Activated CD8-positive, alpha-beta memory T cell treated with anti-CD3 and anti-CD28 coated beads, Interleukin-2, amount 50 U/mL, for 24 hours (primary cell): Measurements from ENCODE around the gene PAX3.

Experiments used
- DNase-seq: peaks from one replicate; pipeline ENCODE4 v3.0.0-alpha.2; 2020; ENCODE audit errors: extremely low read depth

PAX3 gene

DNA sequence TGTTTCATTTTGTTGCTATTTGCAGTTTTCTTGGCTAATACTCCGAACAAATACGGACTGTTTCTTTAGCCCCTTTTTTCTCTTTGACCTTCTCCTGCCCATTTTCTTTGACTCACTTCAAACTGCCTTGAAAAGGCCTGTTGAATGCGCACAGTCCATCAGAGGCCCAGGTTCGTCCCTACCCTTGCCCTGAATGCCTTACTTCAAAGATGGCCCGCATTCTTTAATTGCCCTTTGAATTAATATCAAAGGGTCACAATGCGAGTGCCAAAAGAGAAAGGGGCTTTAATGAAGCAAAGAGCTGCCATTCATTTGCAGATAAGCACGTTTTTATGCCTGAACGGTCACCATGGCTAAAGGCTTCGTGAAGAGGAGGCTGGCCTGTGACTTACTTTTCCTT lies 29.7 kb downstream of the PAX3 start:
- no peak for DNase-seq

DNA sequence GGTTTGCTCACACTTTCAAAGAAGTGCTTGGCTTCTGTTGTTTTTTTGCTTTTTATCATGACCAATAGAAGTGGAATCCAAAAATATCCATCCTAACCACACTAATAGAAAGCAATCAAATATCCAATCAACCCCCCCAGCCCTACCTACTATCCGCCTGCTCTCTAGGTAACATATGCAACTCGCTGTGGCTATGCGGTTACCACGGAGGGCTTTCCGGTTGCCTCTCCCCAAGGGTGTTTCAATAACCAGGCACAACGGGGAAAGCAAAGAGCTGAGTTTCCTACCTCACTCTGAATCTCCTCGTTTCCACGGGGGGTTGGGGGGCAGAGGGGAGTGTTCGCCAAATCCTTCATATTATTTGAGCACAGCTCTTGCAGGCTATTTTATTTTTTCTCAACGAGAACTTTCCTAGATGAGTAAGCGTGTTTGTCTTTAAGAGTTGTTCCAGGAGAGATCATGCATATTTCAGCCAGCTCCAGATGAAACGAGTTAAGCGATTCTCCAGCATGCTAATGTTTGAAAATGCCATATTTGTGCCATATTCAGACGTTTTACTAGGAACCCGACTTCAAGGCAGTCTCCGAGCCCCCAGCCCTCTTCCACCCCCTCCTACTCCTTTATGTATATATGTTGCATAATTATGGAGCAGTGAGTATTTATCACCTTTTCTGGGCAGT lies 30.3 kb downstream of the PAX3 start:
- no peak for DNase-seq

DNA sequence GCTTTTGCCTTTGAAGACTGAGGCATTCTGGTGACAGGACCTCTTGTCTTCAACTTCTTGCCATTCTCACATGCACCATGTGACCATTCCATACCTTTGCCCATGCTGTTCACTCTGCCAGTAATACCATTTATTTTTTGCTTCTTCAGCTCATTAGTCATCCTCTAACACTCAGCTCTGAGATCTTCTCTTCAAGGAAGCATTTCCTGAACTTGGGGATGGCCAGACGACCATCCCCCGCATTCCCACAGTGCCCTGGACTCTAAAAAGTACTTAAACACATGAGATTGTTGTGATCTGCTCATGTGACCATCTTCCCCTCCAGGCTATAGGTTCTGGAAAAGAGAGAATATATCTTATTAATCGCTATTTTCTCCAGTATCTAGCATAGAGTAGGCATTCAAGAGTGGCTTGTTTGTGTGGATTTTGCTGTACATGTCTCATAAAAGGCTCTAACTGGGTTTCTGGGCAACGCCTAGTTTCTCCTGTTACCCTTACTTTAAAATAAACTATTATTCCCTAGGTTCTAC lies 33.9 kb downstream of the PAX3 start:
- no peak for DNase-seq

- no peak for DNase-seq
These were observed 37.3 kb downstream of the PAX3 start for GRCh38 chr2:222261504-222261903.

DNA sequence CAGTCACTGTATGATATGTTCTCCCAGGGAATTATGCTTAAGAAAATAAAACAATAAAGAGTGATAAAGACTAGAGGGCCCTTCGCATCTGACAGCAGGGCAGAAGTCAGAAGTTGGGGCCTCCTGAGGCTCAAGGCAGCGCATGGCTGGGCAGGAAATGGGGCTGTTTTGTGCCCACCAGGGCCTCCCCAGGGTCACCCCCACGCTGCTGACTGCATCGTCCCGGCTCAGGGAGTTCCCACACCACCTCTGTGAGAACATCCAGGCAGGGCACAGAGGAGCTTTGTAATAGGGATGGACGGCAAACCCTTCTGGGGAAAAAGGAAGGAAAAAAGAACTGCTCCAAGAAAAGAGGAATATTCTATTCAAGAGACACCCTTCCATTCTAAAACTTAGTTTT lies 41.2 kb downstream of the PAX3 start:
- DNase-seq, result no peak

DNA sequence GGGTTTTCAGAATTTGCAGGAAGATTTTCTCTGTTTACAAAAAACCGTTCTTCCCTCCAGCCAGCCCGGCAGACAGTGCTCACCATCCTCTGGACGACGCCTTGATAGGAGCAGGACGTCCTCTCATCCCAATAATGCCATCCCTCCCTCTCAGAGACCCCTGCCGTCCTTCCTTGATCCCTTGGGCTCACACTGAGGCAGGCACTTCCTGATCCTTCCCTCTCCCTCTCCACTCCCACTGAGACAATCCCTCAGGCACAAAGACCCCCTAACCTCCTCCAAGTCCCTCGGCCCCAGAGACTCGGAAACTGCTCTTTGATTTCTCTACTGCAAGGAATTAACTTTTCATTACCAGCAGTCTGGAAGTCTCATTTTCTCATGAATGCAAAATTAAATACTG lies 42.5 kb downstream of the PAX3 start:
- DNase-seq, result no peak

GRCh38 chr2:222255090-222255489 lies 43.7 kb downstream of the PAX3 start:
- DNase-seq, result no peak

GRCh38 chr2:222250313-222250712 lies 48.5 kb downstream of the PAX3 start:
- no peak for DNase-seq

DNA sequence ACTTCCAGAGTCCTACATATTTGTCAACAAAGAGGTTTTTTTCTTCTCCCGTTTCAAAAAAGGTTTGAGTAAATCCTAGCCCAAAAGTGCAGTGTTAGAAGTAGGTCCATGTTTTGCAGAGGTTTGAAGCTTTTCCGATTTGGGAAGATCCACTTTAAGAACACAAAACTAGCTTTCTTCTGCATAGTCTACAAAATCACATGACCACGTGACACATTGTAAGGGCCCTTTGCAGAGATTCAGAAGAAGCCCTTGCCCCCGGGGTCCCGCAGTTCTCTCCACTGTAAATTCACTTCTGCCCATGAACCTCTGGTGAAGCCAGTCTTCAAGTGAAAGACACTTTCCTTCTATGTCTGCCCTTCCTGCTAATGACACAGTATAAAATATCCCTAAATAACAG lies 49.4 kb downstream of the PAX3 start:
- no peak for DNase-seq

DNA sequence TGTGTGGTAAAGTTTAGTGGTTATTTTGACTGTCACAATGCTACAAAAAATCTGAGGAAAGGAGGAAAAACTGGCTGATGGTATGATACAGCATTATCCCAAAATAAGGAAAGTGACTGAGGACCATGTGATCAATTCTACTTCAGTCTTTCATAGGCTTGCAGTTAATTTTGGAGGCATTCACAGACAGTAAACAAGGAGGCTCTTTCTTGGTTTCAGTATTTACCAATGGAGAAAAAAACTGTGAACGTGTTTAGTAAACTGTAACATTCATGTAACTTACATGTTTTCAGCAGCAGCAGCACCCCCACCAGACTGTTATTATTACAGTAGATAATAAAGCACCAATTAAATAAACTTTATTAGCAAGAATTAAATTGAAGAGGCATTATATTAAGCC lies 50.0 kb downstream of the PAX3 start:
- no peak for DNase-seq

GRCh38 chr2:222248256-222248655 lies 50.5 kb downstream of the PAX3 start:
- no peak for DNase-seq

DNA sequence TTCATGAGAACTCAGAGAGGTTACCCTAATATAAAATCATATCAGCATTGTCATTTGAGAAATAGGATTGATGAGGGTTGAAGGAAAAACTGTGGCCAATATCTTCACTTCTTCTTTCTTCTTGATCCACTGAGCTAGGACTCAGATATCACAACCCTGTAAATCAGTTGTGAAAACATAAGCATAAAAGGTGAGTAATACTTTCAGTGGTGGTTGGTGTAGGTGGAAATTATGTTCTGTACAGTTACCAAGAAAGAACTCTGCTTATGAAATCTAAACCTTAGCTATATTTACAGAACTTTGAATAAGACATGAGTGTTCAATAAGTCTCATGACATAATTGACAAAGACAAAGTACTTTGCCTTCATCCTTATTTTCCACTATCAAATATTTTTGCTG lies 56.3 kb downstream of the PAX3 start:
- DNase-seq, result no peak

DNA sequence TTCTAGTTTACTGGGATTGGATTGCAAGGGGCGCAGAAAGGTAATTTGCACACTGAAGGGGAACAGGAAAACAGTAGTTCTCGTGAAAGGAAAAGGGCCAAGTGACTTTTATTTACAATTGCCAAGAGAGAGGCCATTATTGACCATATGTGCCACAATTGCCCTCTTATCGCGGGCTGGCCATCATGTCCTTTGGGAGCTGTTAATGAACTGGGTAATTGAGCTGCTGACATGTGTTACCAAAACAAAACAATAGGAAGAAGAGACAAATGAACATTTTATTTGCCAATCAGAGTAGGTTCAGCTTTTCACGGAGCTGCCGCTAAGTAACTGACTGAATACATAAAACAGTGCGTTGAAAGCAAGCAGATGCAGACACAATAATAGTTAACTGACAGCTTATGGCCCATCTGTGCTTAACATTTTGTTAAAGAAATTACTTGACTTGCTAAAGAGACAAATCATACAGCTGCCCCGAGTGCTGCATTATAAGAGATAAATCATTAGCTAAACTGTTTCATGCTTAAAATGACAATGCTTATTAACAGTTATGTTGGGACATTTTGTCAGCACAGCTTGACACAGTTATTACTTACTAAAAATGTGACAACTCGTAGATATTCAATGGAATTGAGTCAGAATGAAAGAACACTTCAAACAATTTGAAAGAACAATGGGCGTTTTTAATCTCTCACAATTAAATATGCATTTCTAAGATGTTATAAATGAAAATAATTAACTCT lies 57.5 kb downstream of the PAX3 start:
- DNase-seq, result no peak

DNA sequence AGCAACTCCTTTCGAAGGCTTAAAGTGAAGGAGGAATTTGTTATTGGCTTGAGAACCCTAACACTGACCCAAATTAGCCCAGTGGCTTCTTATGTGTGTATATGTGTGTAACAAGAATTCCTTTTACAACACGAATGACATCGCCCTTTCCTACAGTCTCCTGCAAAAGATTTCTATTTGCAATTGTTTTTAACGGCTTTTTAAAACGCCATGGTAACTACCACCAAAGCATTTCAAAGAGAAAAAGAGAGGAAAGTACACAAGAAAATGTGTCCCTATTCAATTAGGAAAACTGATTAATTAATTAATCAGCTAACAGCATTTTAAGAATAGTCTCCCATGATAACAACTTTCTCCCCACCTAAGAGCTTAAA lies 58.1 kb downstream of the PAX3 start:
- DNase-seq, result no peak

GRCh38 chr2:222239945-222240675 lies 58.7 kb downstream of the PAX3 start:
- no peak for DNase-seq

- no peak for DNase-seq
These were observed 59.7 kb downstream of the PAX3 start for GRCh38 chr2:222239091-222239490.

GRCh38 chr2:222238072-222238471 lies 60.7 kb downstream of the PAX3 start:
- DNase-seq, result no peak

DNA sequence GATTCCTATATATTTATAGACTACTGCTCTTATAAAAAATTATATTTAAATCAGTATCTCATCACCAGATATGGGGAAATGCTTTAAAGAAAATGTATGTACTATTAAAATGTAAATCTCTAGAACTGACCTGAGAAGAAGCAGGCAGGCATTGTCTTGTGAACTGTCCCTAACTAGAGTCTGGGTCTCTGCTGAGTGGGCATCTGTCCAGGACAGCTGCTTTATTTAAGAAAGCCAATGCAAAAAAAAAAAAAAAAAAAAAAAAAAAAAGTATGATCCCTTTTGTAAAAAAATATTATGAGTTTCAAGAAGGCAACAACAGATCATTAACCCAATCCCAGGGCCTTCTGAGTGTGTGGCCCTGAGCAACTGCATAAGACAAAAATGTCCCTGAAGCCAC lies 66.0 kb downstream of the PAX3 start:
- DNase-seq, result no peak

- no peak for DNase-seq
These were observed 66.4 kb downstream of the PAX3 start for GRCh38 chr2:222232372-222232771.

GRCh38 chr2:222228054-222228453 lies 70.7 kb downstream of the PAX3 start:
- no peak for DNase-seq

DNA sequence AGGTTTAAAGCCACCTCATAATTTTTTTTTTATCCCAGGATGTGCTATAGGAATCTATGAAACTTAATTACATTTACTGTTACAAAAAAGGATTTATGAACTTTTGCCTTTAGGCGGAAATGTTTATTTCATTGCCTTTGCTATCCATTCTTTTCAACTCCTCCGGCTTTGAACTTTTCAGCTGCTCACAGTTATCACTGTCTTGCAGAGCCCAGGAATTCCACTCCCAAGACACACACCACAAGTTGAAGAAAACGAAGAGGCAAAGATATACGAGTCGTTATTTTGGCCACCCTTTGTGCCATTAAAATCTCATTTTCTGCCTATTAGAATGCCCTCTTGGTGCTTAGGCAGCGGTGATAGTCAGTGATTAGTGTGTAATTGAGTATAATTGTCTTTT lies 80.0 kb downstream of the PAX3 start:
- no peak for DNase-seq

GRCh38 chr2:222217712-222218111 lies 81.1 kb downstream of the PAX3 start:
- DNase-seq, result no peak

DNA sequence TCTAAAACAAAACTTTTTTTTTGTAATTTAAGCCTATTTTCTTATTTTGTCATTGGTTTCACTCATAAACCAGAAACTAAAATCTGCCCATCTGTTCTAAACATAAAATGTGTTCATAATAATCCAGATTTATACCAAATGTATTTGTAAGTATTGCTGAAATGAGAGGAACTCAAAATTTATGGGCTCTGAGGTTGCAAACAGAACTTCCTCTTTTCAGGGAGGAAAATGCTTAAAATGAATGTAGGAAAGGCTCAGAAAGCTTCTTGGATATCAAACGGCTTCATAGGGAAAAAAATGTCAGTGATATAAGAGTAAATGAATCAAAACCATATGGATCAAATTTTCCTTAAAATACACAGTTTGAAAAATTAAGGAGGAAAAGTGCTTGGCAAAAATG lies 83.9 kb downstream of the PAX3 start:
- DNase-seq, result no peak
